ENCODE measurements around the gene STON2.

Gene STON2, protein sequence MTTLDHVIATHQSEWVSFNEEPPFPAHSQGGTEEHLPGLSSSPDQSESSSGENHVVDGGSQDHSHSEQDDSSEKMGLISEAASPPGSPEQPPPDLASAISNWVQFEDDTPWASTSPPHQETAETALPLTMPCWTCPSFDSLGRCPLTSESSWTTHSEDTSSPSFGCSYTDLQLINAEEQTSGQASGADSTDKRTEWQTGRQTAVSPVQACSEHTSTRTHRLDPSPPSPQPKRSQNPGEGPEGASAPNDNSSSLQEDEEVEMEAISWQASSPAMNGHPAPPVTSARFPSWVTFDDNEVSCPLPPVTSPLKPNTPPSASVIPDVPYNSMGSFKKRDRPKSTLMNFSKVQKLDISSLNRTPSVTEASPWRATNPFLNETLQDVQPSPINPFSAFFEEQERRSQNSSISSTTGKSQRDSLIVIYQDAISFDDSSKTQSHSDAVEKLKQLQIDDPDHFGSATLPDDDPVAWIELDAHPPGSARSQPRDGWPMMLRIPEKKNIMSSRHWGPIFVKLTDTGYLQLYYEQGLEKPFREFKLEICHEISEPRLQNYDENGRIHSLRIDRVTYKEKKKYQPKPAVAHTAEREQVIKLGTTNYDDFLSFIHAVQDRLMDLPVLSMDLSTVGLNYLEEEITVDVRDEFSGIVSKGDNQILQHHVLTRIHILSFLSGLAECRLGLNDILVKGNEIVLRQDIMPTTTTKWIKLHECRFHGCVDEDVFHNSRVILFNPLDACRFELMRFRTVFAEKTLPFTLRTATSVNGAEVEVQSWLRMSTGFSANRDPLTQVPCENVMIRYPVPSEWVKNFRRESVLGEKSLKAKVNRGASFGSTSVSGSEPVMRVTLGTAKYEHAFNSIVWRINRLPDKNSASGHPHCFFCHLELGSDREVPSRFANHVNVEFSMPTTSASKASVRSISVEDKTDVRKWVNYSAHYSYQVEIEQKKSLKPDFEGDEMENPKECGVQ

DNA sequence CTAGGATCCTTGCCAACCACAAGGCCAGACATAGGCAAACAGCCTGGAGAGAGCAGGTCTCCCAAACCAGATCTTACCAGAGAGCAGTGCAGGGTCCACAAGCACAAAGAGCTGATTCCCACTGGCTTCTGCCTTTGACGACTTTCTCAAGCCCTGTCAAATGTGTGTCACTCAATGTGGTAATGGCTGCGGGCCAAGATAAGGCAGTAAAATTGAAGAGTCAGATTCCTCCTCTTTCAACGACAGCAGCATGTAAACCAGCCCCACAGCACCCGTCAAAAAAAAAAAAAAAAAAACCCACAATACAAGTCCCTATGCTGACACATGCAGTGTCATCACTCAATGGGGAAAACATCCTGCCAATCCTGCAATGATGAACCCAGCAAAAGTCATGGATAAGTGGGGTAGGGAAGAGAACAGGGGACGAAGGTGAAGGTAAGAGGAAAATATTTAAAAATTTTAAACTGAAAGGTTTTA lies at the start of gene STON2:
Gene STON2, minus strand, starts transcription at position 123 of the 477 bp plus-strand sequence. CDS start 1,942 bp downstream, outside the sequence.
- TF ChIP-seq, protein P1, sequence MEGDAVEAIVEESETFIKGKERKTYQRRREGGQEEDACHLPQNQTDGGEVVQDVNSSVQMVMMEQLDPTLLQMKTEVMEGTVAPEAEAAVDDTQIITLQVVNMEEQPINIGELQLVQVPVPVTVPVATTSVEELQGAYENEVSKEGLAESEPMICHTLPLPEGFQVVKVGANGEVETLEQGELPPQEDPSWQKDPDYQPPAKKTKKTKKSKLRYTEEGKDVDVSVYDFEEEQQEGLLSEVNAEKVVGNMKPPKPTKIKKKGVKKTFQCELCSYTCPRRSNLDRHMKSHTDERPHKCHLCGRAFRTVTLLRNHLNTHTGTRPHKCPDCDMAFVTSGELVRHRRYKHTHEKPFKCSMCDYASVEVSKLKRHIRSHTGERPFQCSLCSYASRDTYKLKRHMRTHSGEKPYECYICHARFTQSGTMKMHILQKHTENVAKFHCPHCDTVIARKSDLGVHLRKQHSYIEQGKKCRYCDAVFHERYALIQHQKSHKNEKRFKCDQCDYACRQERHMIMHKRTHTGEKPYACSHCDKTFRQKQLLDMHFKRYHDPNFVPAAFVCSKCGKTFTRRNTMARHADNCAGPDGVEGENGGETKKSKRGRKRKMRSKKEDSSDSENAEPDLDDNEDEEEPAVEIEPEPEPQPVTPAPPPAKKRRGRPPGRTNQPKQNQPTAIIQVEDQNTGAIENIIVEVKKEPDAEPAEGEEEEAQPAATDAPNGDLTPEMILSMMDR (conservative IDR thresholded peaks at IDR 0.05; ENCODE audit: low read depth, low read length) = no peak
- H3K4me3 ChIP-seq (ENCODE audit: low read depth, low read length) = no peak within 1 kb of the TSS
- DNase-seq (ENCODE audit: low read depth) = no peak

DNA sequence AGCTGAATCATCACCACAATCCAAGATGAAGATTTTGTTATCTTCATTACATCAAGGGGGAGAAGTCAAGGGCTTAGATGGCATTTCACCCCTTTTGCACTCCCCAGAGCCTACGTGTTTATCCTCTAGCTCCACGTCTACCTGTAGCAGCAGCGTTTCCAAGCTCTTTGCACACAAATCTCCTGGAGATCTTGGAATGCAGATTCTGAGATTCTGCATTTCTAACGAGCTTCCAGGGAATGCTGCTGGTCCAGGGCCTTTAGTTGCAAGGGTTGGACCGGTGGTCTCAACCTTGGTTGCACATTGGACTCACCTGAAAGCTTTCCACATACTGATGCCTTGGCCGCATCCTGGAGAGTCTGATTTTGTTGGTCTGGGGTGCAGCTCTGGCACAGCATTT lies 49.5 kb upstream of the STON2 start:
- no peak for DNase-seq (ENCODE audit: low read depth)
- TF ChIP-seq, protein P1 (conservative IDR thresholded peaks at IDR 0.05; ENCODE audit: low read depth, low read length) = no peak
- H3K4me3 ChIP-seq (ENCODE audit: low read depth, low read length) = no peak overlapping the region

DNA sequence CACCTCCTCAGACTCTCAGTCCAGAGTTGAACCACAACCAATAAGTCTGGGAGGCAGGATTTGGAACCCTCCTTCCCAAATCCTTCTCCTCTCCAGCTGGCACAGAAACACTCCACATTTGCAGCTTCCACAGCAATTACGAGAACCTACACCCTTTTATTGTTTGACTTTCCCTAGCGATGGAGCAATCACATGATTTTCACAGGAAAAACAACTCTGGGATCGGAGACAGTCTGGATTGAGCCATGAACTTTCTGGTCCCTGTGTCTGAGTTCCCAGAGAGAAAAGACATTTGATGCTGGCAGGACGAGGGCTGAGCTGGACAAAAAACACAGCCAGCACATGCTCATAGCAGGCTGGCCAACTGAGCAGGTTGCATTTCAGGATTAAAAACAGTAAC lies 49.0 kb upstream of the STON2 start:
- TF ChIP-seq, protein P1 (conservative IDR thresholded peaks at IDR 0.05; ENCODE audit: low read depth, low read length) = no peak
- DNase-seq (ENCODE audit: low read depth) = no peak
- no peak overlapping the region for H3K4me3 ChIP-seq (ENCODE audit: low read depth, low read length)

DNA sequence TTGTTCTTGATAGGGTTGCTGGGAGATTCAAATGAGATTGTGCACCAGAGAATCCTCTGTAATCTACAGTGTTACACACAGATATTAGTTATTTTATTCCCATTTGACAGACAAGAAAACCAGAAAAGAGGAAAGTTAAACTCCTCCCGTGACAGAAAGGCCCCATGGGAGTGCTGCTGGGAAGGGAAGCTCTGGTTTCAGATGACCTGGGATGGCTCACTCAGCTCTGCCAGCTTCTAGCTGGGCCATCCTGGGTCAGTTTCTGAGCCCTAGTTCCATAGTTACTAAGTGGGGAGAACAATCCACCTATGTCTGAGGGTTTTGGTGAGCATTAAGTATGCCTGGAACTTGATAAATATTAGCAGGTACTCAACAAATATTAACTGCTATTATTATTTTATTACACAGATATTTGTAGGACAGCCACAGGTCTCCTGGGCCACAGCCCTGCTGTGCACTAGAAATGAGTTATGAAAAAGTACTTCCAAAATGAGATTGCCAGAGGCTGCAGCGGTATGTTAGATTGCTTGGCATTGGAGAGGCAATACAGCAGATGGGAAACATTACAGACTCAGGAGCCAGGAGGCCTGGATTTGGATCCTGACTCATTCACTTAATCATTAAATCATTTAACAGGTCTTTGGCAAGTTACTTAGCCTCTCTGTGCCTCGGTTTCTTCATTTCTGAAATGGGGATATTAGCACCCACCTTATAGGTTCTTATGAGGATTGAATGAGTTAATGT lies 47.1 kb upstream of the STON2 start:
- DNase-seq (ENCODE audit: low read depth) = no peak
- no peak overlapping the region for H3K4me3 ChIP-seq (ENCODE audit: low read depth, low read length)
- TF ChIP-seq, protein P1 (conservative IDR thresholded peaks at IDR 0.05; ENCODE audit: low read depth, low read length) = no peak

DNA sequence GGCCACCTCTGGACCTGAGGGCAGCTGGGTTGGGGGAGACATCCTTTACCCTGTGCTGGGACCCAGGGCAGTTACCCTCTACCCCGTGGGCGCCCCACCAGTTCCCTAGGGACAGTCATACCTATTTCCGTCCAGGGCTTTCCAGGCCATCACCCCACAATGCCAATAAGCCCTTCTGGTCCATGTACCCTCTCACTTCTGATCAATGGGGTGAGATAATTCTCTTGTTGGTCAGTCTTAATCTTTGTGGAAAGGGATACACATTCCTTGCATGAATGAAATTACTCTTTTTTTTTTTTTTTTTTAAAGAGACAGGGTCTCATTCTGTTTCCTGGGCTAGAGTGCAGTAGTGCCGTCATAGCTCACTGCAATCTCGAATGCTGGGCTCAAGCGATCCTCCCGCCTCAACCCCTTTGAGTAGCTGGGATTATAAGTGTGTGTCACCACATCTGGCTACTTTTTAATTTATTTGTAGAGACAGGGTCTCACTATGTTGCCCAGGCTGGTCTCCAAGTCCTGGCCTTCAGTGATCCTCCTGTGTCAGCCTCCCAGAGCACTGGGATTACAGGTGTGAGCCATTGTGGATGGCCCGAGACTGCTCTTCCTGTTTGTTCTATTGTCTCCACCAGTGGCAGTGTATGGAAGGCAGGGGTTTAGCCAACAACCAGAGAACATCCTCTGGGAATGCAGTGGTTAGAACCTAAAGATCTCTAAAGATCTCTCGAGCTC lies 46.3 kb upstream of the STON2 start:
- no peak for DNase-seq (ENCODE audit: low read depth)
- H3K4me3 ChIP-seq (ENCODE audit: low read depth, low read length) = no peak overlapping the region
- TF ChIP-seq, protein P1 (conservative IDR thresholded peaks at IDR 0.05; ENCODE audit: low read depth, low read length) = no peak

DNA sequence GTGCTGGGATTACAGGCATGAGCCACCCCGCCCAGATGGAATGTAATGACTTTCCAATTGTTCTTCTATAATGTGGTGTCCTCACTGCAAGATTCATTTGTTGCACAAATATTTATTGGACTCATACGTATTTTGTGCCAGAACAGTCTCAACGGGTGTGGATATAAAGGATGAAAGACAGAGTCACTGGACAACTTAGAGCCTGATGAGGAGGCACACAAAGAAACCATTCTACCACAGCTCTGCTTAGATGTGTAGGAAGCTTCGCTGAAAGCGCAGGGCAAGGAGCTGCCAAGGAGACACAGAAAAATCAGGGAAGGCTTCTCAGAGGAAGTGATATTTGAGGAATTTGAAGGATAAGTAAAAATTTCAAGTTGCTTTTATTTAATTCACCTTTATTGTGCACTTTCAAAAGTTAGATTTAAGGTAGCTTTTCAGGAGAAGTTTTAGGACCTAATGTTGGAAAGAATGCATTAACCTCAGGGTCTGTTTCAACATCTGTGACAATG lies 41.6 kb upstream of the STON2 start:
- H3K4me3 ChIP-seq (ENCODE audit: low read depth, low read length) = no peak overlapping the region
- TF ChIP-seq, protein P1 (conservative IDR thresholded peaks at IDR 0.05; ENCODE audit: low read depth, low read length) = no peak

More for the DNA sequence above, 41.6 kb upstream of the STON2 start:
- DNase-seq (ENCODE audit: low read depth) = no peak

Measured in choroid plexus epithelial cell (primary cell).